ENCODE results near the gene MAGI1.
"Not testable (repeated sequence)": the region's sequence is repeated elsewhere in the genome, so short reads cannot be mapped to it uniquely, and the experiment has no call there.

The MAGI1 gene

DNA sequence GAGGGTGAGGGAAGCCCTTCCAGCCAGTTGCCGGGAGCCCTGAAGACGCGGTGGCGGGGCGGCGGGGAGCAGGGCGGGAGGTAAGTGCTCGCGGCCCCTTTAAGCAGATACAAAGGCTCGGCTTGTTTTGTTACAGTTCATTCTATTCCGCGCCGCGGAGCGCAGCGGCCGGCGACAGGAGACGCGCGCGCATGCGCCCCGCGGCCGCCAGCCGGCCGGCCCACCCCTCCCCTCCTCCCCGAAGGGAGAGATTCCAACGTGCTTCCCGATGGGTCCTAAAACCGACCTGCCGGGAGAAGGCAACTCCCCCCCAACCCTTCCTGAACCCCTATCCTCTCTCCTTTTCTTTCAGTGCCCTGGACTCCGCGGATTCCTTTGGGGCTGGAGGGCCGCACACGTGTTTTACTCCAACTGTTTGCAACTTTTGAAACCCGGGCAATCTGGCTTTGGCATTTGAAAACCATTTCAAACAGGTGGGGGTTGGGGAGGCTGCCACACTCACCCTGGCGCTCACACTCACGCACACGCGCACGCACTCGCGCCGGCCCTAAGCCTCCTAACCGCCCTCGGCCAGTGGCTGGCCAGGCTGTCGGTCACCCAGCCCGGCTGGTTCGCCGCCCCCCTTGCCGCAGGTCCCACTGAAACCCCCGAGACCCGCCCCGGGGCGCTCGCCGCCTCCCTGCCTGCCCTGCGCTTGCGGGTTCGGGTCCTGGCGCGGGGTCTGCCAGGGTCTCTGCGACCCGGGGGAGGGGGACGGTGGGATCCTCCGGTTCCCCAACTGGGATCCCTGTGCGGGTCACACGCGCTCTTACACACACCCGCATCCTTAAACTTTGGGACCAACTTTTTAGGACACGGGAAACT, at the start of gene MAGI1:
Gene MAGI1 (minus strand): TSS at position 193 of the 864 bp plus-strand sequence. CDS start 610 bp downstream, outside the sequence.
- DNase-seq = peak; percentile 93

DNA sequence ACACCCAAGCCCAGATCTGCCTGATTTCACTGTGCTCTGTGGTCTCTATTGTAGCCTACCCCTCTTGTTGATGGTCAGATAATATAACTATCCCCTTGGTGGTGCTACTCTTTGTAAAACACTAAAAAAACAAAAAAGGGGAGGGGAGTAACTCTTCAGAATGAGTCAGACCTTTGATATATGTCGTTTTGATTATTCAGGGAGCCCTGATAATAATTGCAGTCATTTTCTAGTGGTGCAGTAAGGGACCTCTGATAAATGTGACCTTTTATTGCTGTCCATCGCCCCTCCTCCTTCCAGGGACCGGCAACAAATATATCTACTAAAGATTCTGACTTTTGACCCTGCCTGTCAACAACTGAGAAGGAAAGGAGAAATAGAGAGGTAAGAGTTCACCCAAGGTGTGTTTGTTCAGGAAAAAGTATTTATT, 45.1 kb upstream of the MAGI1 start:
- DNase-seq = no peak

DNA sequence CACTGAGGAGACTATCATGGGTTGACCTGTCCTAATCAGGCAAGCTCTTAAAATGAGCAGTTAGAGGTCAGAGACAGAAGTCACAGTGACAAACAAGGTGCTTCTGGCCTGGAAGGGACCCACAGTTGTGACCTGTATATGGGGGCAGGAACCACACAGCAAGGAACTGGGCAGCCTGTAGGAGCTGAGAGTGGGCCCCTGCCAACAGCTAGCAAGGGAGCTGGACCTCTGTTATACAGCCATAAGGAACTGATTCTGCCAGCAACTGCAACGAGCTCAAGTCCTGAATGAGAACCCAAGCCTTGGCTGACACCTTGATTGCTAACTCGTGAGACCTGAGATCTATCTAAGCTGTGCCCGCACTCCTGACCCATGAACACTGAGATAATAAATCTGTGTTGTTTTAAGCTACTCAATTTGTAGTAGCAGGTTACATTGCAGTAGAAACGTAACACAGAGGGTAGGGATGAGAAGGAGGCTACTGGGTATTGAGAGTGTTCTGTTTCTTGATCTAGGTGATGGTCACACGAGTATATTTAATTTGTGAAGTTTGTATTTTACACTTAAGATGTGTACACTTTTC, 44.5 kb upstream of the MAGI1 start:
- no peak for DNase-seq

GRCh38 chr3:66082679-66083078, 44.0 kb upstream of the MAGI1 start:
- no peak for DNase-seq

DNA sequence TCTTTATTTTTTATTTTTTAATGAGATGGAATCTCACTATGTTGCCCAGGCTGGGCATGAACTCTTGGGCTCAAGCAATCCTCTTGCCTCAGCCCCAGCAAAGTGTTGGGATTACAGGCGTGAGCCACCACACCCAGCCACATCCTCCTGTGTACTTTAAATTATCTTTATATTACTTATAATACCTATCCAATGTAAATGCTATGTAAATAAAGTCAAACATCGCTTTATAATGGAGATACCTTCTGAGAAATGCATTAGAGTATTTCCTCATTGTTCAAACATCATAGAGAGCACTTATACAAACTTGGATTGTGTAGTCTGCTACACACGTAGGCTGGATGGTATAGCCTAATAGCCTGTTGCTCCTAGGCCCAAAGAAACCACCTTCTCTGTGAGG, 41.4 kb upstream of the MAGI1 start:
- no peak for DNase-seq

DNA sequence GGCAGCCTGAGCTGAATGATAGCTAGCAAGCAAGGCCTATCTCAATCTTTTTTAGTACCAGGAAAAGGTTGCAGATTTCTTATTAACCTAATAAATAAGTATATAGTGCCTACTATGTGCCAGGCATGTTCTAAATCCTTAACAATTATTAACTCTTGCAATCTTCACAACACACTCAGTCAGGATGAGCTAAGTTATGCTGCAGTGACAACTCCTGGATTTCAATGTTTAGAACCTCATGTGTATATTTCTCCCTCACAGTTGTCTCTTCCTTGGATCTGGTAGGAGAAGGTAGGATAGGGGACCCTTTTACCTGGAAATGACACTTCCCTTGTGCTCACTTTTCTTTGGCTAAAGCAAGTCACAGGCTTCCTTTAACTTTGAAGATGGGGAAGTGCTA, 39.3 kb upstream of the MAGI1 start:
- DNase-seq = no peak

- DNase-seq = no peak
Measured at GRCh38 chr3:66076861-66077470, 38.2 kb upstream of the MAGI1 start.

GRCh38 chr3:66075281-66075680, 36.6 kb upstream of the MAGI1 start:
- DNase-seq = no peak

- DNase-seq = no peak
Measured at GRCh38 chr3:66073464-66074141, 34.9 kb upstream of the MAGI1 start.

GRCh38 chr3:66068255-66068654, 29.5 kb upstream of the MAGI1 start:
- DNase-seq = no peak

DNA sequence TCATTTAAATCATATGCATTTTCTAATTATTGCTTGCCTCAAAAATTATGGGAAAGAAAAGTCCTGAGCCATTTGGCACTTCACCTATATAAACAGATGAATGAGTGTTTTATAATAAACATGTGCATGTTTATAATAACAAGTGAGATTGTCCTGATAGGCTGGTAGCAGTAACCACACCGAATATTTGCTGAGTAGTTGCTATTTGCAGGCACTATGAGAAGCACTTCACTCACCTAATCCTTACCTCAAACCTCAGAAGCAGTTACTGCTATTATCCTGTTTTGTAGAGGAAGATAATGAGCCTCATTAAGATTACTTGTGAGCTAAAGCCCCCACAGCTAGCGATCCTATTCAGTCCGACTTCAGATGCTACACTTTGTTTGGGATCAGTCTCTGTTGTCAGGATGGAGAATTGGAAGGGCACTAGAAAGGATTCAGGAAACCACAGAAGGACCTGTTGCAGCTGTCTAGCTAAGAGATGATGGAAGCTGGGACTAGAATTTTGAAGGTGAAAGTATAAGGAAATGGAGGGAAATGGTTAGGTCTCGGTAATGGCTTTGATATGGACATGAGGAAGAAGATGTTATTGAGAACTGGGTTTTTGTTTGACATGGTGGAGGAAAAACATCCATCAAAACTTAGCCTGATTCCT, 28.4 kb upstream of the MAGI1 start:
- DNase-seq = no peak

GRCh38 chr3:66055289-66055688, 16.6 kb upstream of the MAGI1 start:
- no peak for DNase-seq

- DNase-seq = no peak
Measured at GRCh38 chr3:66053550-66054094, 14.9 kb upstream of the MAGI1 start.

DNA sequence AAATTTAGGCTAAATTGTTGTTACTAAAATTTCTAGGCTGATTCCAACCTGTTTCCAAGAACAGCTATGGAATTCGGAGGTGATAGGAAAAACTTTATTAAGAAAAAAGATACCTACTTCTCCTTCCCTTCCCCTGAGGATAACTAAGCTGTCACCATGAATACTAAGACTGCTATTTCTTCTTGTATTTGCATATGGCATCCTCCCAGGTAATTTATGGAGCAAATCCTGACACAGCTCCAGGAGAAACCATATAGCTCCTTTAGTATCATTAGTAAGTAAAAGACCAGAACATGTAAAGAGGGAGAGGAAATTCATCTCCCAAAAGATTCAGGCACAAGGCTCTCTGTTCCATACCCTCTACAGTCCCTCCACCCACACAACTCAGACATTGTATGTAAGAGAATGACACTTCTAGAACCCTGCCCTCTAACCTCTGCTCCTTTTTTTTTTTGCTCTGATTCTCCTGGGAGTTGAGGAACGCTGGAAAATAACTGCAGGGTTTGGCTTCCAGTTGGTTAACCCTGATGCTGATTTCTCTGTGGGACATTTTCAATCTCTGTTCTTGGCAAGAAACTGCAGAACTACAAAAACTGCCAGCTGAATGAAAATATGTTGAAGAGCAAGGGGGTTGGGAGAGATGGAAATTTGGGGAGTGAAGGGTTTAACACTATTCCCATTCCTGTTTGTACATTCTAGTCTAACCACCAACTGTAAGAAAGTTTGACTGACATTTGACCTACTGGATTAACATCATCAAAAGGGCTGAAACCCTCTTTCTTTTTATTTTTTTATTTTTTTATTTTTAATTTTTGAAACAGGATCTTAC, 14.2 kb upstream of the MAGI1 start:
- DNase-seq = no peak

DNA sequence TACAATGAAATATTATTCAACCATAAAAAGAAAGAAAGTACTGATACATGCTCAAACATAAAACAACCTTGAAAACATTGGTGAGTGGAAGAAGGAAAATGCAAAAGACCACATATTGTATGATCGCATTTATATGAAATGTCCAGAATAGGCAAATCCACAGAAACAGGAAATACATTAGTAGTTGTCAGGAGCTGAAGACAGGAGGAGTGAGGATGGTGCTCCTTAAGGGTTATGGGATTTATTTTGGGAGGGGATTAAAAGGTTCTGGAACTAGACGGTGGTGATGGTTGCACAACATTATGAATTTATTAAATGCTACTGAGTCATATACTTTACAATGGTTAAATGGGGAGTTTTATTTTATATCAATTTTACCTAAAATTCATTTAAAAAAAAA, 12.1 kb upstream of the MAGI1 start:
- no peak for DNase-seq

DNA sequence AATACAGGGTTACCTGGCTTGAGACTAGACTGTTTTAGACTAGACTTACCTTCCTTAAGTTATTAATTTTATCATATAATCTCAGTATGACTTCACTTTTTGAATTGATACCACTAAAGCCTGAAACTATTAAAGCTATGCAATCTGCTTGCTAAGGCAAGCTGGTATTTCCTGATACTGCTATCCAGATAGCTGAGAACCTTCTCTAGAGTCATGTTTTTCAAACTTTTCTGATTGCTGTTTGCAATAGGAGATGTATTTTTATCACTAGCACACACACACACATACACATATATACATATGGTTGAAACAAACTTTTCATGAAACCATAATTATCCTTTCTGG, 9.3 kb upstream of the MAGI1 start:
- DNase-seq = no peak

GRCh38 chr3:66047311-66048050, 8.8 kb upstream of the MAGI1 start:
- no peak for DNase-seq

DNA sequence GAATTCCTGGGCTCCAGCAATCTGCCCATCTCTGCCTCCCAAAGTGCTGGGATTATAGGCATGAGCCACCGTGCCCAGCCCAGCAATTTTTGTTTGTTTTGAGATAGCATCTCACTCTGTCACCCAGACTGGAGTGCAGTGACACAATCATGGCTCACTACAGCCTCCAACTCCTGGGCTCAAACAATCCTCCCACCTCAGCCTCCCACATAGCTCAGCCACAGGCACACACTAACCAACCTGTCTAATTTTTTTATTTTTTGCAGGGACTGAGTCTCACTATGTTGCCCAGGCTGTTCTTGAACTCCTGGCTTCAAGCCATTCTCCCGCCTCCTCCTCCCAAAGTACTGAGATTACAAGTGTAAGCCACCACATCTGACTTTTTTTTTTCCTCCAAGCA, 7.6 kb upstream of the MAGI1 start:
- not testable (repeated sequence) for DNase-seq

- DNase-seq = no peak
Measured at GRCh38 chr3:66041828-66042227, 3.1 kb upstream of the MAGI1 start.

GRCh38 chr3:66041116-66041515, 2.4 kb upstream of the MAGI1 start:
- DNase-seq = no peak

GRCh38 chr3:66039590-66039887, 821 bp upstream of the MAGI1 start:
- no peak for DNase-seq

Measured in midbrain (tissue), 1 donor.